Stimulated activated naive CD8-positive, alpha-beta T cell treated with anti-CD3 and anti-CD28 coated beads, Interleukin-15, amount 100 ng/mL, for 72 hours (primary cell): ENCODE results near the gene DOCK2.

ENCODE experiments used
- ATAC-seq: fragments of 150-1000 bp; cut with Tn5 transposase; 2 replicates; pipeline ENCODE4 v1.10.0; 2021; ENCODE audit warnings: mild to moderate bottlenecking, moderate library complexity
- DNase-seq, 2 donors: peaks; one replicate each; pipeline ENCODE4 v3.0.0; 2021 to 2022
- H3K27ac Mint-ChIP-seq, 2 donors: one replicate each; pipeline ENCODE4 v1.8.0; 2022; ENCODE audit warnings: mild to moderate bottlenecking in 2 of 2, mixed read lengths in 2 of 2, moderate library complexity in 2 of 2
- H3K27me3 Mint-ChIP-seq: one replicate; pipeline ENCODE4 v1.8.0; 2022; ENCODE audit warnings: mixed read lengths
- H3K4me1 Mint-ChIP-seq: one replicate; pipeline ENCODE4 v1.8.0; 2022; ENCODE audit warnings: mild to moderate bottlenecking, mixed read lengths
- H3K4me3 Mint-ChIP-seq, 2 donors: one replicate each; pipeline ENCODE4 v1.8.0; 2022; ENCODE audit warnings: mild to moderate bottlenecking in 2 of 2, mixed read lengths in 2 of 2, moderate library complexity in 1 of 2
- H3K9me3 Mint-ChIP-seq, 2 donors: one replicate each; pipeline ENCODE4 v1.8.0; 2022; ENCODE audit warnings: mixed read lengths in 2 of 2

DOCK2 gene

GRCh38 chr5:169695025-169695625, 58.0 kb downstream of the DOCK2 start:
- ATAC-seq, result no peak
- Mint-ChIP-seq H3K27me3 (no peaks in the 10 kb centered on the region), H3K27ac (peak overlapping the region in 1 of 2 donors; percentile 20)

DNA sequence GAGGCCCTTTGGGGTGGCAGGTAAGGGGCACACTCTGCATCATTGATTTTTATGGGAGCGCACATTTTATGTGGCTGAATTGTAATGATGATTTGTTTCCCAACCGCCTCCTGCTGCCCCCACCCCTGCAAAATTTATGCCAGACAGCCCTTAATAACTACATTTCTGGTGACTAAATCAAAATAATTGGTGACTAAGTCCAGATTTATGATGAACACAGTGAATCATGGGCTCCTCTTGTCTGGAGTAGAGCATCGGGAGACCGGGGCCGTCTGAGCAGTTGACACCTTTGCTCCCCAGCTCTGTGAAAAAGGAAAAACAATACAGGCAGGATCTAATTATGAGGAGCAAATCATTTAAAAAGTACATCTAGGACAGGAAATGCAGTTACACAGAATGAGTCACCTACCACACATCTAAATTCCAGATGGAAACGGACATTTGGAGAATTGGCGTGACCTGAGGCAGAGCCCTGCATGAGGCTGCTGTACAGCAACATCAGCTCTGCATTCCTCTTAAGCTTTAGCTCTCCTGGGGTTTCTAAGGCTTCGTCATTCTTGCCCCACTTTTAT, 58.9 kb downstream of the DOCK2 start:
- no peak overlapping the region for H3K4me3 Mint-ChIP-seq
- no peaks in the 10 kb centered on the region for H3K9me3 Mint-ChIP-seq
- H3K27ac Mint-ChIP-seq, result no peak overlapping the region
- H3K27me3 Mint-ChIP-seq, result no peaks in the 10 kb centered on the region
- DNase-seq, result no peak
- ATAC-seq, result no peak
- H3K4me1 Mint-ChIP-seq, result no peaks in the 10 kb centered on the region

More at GRCh38 chr5:169695025-169695625, 58.0 kb downstream of the DOCK2 start:
- H3K4me1 Mint-ChIP-seq, result no peaks in the 10 kb centered on the region
- DNase-seq, result no peak
- no peak overlapping the region for H3K4me3 Mint-ChIP-seq
- no peaks in the 10 kb centered on the region for H3K9me3 Mint-ChIP-seq

DNA sequence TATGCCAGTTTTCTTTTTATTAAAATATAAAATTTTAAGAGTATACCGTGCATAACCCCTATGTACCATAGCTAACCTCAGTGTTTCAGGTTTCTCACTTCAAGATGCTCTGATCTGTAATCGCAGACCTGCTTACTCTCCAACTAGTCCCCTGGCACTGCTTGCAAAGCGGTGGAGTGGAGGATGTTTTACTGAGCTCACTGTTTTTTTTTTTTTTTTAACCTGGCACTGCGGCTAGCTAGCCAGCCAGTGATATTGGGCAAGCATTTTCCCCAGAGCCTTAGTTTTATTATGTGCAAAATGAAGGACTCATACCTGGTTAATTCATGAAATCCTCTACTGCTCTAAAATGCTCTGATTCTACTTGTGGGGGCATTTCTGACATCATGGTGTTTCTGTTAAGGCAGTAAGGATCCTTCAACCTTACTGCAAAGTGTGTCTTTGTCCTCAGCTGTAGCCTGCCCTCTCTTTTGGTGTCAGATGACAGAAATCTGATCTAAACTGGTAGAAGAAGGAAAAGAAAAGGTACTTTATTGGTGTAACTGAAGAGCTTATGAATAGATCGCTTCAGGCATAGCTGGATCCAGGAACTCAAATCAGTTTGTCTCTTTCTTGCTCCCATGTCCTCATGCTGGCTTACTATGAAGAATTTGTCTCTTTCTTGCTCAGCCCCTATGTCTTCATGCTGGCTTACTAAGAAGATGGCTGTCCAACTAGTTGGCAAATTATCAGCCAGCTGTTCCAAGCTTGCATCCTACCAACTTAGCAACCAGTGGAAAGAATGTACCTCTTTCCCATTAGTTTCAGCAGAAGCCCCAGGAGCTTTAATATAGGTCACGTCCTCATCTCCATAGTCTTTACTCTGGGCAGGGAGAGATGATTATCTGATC, 59.8 kb downstream of the DOCK2 start:
- DNase-seq, result no peak
- Mint-ChIP-seq H3K27me3 (no peaks in the 10 kb centered on the region), H3K27ac (peak overlapping the region in 1 of 2 donors; percentile 69), H3K4me3 (no peak overlapping the region), H3K9me3 (no peaks in the 10 kb centered on the region), H3K4me1 (no peaks in the 10 kb centered on the region)
- ATAC-seq, result no peak

DNA sequence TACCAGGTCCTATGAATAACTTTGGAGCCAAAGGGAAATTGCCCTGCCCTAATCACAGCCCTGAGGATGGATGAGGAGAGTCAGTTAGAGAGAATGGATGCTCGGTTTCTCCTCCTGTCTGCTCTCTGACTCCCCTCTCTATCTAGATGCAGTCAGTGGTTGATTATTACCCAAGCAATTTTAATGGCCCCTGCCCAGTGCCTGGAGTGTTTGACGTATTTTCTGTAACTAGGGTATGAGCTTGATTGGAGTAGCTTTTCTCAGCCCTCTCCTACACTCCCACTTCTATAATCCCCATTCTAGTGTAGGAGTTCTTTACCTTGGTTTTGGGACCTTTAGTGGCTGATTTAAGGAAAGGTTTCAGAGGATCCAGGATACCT, 60.4 kb downstream of the DOCK2 start:
- Mint-ChIP-seq H3K9me3 (no peaks in the 10 kb centered on the region), H3K27ac (peak overlapping the region in 1 of 2 donors; percentile 89), H3K27me3 (no peaks in the 10 kb centered on the region), H3K4me3 (no peak overlapping the region), H3K4me1 (no peaks in the 10 kb centered on the region)
- ATAC-seq (no peak), DNase-seq (no peak)

DNA sequence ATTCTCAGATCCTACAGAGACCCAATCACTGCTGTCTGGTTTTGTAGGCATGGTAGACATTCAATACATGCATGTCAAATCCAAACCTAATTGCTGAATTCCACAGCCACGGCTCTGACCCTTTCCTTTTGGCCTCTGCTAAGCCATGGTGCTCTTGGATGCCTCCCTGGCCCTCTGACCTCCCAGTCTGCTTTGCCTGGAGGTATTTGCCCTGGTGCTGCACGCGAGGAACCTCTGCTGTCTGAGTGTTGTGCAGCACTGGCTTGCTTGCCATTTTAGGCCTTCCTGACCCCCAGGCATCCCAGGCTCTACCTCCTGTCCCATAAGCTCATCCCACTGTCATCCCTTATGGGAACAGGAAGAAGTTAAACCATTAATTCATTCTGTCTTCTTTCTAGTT, 60.9 kb downstream of the DOCK2 start:
- no peak for ATAC-seq
- Mint-ChIP-seq H3K27ac (peak overlapping the region in 1 of 2 donors; percentile 77), H3K4me3 (no peak overlapping the region), H3K4me1 (peaks cover 3% of the 10 kb centered on the region), H3K27me3 (no peaks in the 10 kb centered on the region), H3K9me3 (no peaks in the 10 kb centered on the region)
- DNase-seq, result no peak

DNA sequence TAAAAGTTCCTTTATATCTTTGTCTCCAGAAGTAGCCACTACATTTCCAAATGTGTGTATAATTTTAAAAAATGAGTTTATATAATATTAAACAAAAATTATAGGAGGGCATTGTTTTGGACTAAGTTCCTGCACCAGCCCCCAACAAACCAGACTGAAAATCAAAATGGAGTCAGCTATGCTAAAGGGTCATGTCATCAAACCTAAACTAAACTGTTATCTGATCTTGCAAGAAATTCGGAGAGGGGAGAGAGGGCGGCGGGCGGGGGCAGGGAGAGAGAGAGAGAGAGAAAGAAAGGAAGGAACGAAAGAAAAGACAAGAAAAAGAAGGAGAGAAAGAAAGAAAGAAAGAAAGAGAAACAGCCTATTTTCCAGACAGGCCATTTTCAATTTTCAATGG, 63.5 kb downstream of the DOCK2 start:
- DNase-seq, result no peak
- Mint-ChIP-seq H3K4me1 (peaks cover 6% of the 10 kb centered on the region), H3K27ac (no peak overlapping the region), H3K27me3 (no peaks in the 10 kb centered on the region), H3K9me3 (no peaks in the 10 kb centered on the region), H3K4me3 (no peak overlapping the region)
- ATAC-seq, result no peak

DNA sequence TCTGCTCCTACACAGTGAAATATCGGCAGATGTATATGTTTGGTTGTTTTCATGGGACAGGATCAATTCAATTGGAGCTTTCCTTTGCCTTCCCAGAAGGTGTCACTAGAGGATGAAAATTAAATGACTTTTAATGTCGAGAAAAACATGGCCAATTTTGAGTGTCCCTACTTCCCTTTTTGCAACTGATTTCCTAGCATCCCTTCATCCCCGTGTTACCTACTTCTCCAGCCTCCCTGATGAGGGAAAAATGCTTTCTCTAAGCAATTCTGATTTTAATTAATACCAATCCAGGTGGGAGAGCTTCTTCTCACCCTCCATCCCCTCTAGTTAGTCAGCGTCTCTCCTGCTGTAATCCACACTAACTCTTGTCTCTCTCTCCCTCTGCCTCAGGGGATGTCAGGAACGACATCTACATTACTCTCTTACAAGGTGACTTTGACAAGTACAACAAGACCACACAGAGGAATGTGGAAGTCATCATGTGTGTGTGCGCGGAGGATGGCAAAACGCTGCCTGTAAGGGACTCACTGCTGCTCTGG, 64.9 kb downstream of the DOCK2 start:
- Mint-ChIP-seq H3K4me3 (no peak overlapping the region), H3K27ac (peak overlapping the region; percentile 1 to 75), H3K4me1 (peaks cover 6% of the 10 kb centered on the region), H3K9me3 (no peaks in the 10 kb centered on the region), H3K27me3 (no peaks in the 10 kb centered on the region)
- no peak for DNase-seq
- ATAC-seq, result no peak

GRCh38 chr5:169702693-169703481, 65.8 kb downstream of the DOCK2 start:
- H3K9me3 Mint-ChIP-seq, result no peaks in the 10 kb centered on the region
- ATAC-seq (peak; percentile 95), DNase-seq (peak in 1 of 2 donors; percentile 14)
- peak overlapping the region in 1 of 2 donors; percentile 21 for H3K4me3 Mint-ChIP-seq
- no peaks in the 10 kb centered on the region for H3K27me3 Mint-ChIP-seq
- peak overlapping the region; percentile 38 to 83 for H3K27ac Mint-ChIP-seq
- peaks cover 6% of the 10 kb centered on the region for H3K4me1 Mint-ChIP-seq

DNA sequence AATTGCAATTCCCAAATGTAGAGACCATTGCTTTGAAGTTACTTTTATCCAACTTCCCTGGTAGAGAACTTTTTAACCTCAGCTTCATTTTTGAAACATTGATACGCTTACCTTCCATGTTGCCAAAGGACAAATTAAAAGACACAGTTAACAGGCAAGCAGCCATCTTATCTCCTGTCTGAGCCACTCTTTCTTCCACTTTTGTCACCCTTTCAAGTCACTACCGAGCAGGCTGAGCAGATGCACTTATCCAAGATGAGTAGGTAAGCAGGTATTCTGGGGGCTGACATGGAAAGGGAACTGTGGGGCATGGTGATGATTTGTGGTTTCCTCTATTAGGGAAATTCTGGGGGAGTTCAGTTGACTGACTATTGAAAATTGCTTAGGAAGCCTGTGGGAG, 66.7 kb downstream of the DOCK2 start:
- Mint-ChIP-seq H3K9me3 (no peaks in the 10 kb centered on the region), H3K27ac (peak overlapping the region; percentile 64 to 69), H3K4me3 (no peak overlapping the region), H3K27me3 (no peaks in the 10 kb centered on the region), H3K4me1 (peaks cover 6% of the 10 kb centered on the region)
- ATAC-seq (no peak), DNase-seq (no peak)

- Mint-ChIP-seq H3K27ac (peak overlapping the region in 1 of 2 donors; percentile 77), H3K4me1 (peaks cover 6% of the 10 kb centered on the region), H3K27me3 (no peaks in the 10 kb centered on the region), H3K4me3 (no peak overlapping the region), H3K9me3 (no peaks in the 10 kb centered on the region)
- no peak for DNase-seq
- no peak for ATAC-seq
Measured at GRCh38 chr5:169705322-169705721, 68.2 kb downstream of the DOCK2 start.

- Mint-ChIP-seq H3K4me1 (peaks cover 6% of the 10 kb centered on the region), H3K27ac (no peak overlapping the region), H3K9me3 (no peaks in the 10 kb centered on the region), H3K4me3 (no peak overlapping the region), H3K27me3 (no peaks in the 10 kb centered on the region)
- ATAC-seq, result no peak
- no peak for DNase-seq
Measured at GRCh38 chr5:169706071-169706470, 69.0 kb downstream of the DOCK2 start.

DNA sequence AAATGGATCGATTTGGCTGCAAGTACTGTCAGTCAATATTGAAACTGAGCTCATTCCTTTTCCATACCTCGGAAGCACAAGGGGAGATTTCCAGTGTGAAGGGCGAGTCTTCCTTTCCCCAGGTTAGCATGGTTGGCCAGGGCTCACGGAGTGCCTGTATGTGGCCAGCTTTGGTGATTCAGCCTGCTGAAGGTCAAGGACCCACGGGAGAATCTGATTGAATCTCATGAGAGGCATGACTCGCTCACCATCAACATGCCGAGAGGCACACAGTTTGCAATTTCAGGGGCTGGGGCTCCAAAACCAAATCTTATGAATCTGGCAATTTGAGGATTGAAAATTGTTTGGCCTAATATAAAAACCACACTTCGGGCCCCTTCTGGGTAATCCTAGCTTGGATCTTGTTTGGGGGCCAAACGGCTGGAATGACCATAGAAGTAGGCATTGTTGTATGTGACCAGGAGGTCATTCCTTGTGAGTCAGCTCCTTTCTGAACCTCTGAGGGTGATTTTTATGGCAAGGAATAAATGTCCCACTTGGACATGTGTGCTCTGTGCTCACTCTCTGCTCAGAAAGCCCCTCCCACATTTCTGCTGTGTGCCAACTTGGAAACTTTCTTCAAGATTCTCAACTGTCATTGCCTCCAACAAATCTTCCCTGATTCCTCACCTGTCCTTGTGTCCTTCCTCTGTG, 69.8 kb downstream of the DOCK2 start:
- ATAC-seq (no peak), DNase-seq (no peak)
- Mint-ChIP-seq H3K27ac (no peak overlapping the region), H3K27me3 (no peaks in the 10 kb centered on the region), H3K4me3 (no peak overlapping the region), H3K9me3 (no peaks in the 10 kb centered on the region), H3K4me1 (peaks cover 6% of the 10 kb centered on the region)

DNA sequence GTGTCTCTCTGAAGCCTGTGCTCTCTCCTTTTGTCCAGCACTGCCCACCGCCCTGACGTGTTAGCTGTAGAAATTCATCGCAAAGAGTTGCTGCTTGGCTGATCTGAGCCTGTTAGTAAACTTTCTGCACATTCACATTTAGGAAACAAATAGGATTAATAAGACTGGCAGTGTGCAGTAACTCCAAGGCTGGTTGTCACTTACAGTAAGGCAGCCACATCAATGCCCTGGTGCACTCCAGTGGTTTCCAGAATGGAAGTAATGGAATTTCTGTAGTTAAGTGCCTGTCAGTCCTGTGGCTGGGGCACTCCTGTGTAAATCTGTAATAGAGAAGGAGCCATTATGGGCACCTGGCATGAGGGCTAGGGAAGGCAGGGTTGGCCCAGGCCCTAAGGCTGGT, 70.6 kb downstream of the DOCK2 start:
- H3K4me1 Mint-ChIP-seq, result peaks cover 5% of the 10 kb centered on the region
- H3K9me3 Mint-ChIP-seq, result no peaks in the 10 kb centered on the region
- H3K27me3 Mint-ChIP-seq, result no peaks in the 10 kb centered on the region
- no peak overlapping the region for H3K4me3 Mint-ChIP-seq
- no peak for DNase-seq
- no peak for ATAC-seq
- peak overlapping the region in 1 of 2 donors; percentile 64 for H3K27ac Mint-ChIP-seq

- H3K27ac Mint-ChIP-seq, result no peak overlapping the region
- H3K4me1 Mint-ChIP-seq, result no peaks in the 10 kb centered on the region
- H3K9me3 Mint-ChIP-seq, result no peaks in the 10 kb centered on the region
- DNase-seq (no peak), ATAC-seq (no peak)
- H3K4me3 Mint-ChIP-seq, result no peak overlapping the region
- no peaks in the 10 kb centered on the region for H3K27me3 Mint-ChIP-seq
Measured at GRCh38 chr5:169710675-169711074, 73.6 kb downstream of the DOCK2 start.
